Measurements from ENCODE around the gene PXMP4. TPM values are rescaled to one million over a fixed set of nuclear protein-coding genes. Genes with fewer than 3 reads are reported as not detected.

The PXMP4 gene
- total RNA-seq, 1 donor from 2014 or later = 7.0 TPM

GRCh38 chr20:33732166-33732970 is 12.3 kb upstream of the PXMP4 start:
- peak; percentile 95 for DNase-seq (ENCODE audit: low spot score)

- DNase-seq (ENCODE audit: low spot score) = peak; percentile 98
These were observed 11.6 kb upstream of the PXMP4 start, which contains the start of gene ZNF341 for GRCh38 chr20:33731693-33732165. Gene ZNF341, plus strand, starts transcription at chr20:33731996. Its CDS starts 26 bp downstream, at chr20:33732022.

- no peak for DNase-seq (ENCODE audit: low spot score)
These were observed 11.0 kb upstream of the PXMP4 start for GRCh38 chr20:33730946-33731692.

GRCh38 chr20:33729101-33729500 is 9.0 kb upstream of the PXMP4 start:
- no peak for DNase-seq (ENCODE audit: low spot score)

- DNase-seq (ENCODE audit: low spot score) = no peak
These were observed 8.4 kb upstream of the PXMP4 start for GRCh38 chr20:33728463-33728862.

- no peak for DNase-seq (ENCODE audit: low spot score)
These were observed 7.7 kb upstream of the PXMP4 start for GRCh38 chr20:33727806-33728205.

DNA sequence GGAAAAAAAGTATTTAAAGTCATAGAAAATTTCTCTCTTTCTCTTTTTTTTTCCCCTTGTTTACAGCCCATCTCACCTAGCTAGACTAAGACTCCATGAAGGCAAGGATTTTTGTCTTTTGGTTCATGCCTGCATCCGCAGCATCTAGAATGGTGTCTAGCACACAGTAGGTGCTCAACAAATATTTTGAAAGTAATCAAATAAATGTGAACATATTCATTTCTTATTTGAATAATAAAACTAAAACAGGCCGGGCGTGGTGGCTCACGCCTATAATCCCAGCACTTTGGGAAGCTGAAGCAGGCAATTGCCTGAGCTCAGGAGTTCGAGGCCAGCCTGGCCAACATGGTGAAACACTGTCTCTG is 7.0 kb upstream of the PXMP4 start:
- DNase-seq (ENCODE audit: low spot score) = no peak

DNA sequence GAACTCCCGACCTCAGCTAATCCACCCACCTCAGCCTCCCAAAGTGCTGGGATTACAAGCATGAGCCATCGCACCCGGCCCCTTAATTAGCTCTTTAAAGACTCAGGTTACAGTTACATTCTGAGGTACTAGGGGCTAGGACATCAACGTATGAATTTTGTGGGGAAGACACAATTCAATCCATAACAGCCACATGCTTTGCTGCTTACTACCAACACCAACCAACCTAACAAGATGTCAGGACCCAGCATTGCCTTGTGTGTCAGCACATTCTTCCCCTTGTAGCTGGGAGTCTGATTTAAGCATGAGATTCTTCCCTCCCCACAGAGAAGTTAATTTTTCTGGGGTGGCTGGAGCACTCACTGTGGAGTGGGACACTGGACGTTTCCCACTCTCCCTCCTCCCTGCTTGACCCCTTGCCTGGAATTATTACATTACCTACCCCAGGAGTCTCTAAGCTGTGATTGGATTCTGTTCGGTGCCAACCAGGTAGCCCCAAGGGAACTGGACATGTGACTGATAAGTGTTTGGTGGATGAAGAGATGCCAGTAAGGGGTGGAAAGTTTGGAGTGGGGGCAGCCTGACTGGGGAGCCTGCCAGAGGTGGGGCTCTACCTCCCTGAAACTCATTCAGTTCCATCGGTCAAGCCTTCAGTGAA is 5.6 kb upstream of the PXMP4 start:
- no peak for DNase-seq (ENCODE audit: low spot score)

DNA sequence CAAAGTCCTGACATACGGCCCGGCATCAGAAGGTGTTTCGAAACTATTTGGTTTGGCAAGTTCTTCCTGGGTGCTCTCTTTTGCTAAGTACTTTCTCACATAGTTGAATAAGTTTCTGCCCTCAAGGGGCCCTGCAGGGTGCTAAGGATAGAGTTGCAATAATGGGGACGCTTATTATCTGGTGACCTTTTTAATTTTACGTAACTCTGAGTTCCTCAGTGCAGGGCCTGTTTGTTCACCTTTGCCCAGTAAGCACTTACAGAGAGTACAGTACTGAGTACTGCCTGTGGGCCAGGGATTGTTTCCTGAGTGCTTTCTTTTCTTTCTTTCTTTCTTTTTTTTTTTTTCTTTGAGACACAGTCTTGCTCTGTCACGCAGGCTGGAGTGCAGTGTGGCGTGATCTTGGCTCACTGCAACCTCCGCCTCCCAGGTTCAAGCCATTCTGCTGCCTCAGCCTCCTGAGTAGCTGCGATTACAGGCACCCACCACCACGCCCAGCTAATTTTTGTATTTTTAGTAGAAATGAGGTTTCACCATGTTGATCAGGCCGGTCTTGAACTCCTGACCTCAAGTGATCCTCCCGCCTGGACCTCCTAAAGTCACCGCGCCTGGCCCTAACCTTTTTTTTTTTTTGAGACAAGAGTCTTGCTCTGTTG is 4.5 kb upstream of the PXMP4 start:
- DNase-seq (ENCODE audit: low spot score) = no peak

GRCh38 chr20:33721391-33722140 is 1.5 kb upstream of the PXMP4 start:
- DNase-seq (ENCODE audit: low spot score) = no peak

- DNase-seq (ENCODE audit: low spot score) = no peak
These were observed 677 bp downstream of the PXMP4 start for GRCh38 chr20:33719277-33719988.

GRCh38 chr20:33716498-33716897 is 3.6 kb downstream of the PXMP4 start:
- no peak for DNase-seq (ENCODE audit: low spot score)

DNA sequence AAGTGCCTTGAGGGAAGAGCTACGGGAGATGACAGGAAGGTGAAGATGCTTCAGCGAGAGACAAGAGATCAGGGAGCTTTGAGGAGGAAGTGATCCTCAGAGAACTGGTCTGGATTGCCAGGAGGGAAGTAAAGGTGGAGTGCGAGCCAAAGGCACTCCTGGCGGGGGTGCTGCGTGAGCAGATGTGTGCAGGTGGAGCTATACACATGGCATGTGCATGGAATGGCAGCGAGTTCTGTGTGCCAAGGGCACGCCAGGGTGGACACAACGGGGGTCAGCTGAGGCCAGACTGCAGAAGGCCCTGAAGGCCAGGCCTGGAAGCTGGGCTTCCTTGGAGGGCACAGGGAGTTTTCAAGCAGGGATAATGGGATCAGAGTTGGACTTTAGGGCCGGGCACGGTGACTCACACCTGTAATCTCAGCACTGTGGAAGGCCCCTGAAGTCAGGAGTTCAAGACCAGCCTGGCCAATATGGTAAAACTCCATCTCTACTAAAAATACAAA is 6.2 kb downstream of the PXMP4 start:
- no peak for DNase-seq (ENCODE audit: low spot score)

DNA sequence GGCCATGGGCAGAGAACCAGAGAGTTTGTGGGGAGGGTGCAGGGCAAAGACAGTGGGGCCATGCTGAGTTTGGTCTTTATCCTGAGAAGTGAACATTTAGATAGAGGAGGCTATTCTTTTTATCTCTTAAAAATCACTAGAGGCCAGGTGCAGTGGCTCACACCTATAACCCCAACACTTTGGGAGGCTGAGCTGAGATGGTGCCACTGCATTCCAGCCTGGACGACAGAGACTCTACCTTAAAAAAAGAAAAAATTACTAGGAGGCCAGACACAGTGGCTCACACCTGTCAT is 8.7 kb downstream of the PXMP4 start:
- no peak for DNase-seq (ENCODE audit: low spot score)

GRCh38 chr20:33710681-33711445 is 9.2 kb downstream of the PXMP4 start:
- DNase-seq (ENCODE audit: low spot score) = no peak

- DNase-seq (ENCODE audit: low spot score) = no peak
These were observed 10.1 kb downstream of the PXMP4 start for GRCh38 chr20:33709905-33710541.

GRCh38 chr20:33709398-33709797 is 10.7 kb downstream of the PXMP4 start:
- DNase-seq (ENCODE audit: low spot score) = no peak

GRCh38 chr20:33707668-33708067 is 12.4 kb downstream of the PXMP4 start:
- DNase-seq (ENCODE audit: low spot score) = no peak
